SU-DHL-6 (cell line): Measurements from ENCODE around the gene DFFB.

Experiments used
- H2AFZ ChIP-seq: fragments of 200-600 bp; sonication (generic); 2 replicates; pipeline ENCODE4 v1.6.1; 2014; ENCODE audit warnings: low read depth, mild to moderate bottlenecking, moderate library complexity, mixed read lengths, antibody characterized with exemption, low read length; ENCODE audit not compliant: severe bottlenecking
- H3F3A ChIP-seq: fragments of 200-600 bp; shearing (Covaris generic); 2 replicates; pipeline ENCODE4 v1.6.0; 2016; ENCODE audit warnings: antibody characterized with exemption, mild to moderate bottlenecking; ENCODE audit not compliant: insufficient read depth
- H3K27ac ChIP-seq: fragments of 200-600 bp; sonication (generic); 2 replicates; pipeline ENCODE4 v1.5.1; 2016; ENCODE audit warnings: low read depth, mild to moderate bottlenecking, low read length, moderate library complexity, mixed read lengths
- H3K27me3 ChIP-seq: fragments of 200-600 bp; sonication (generic), shearing (Covaris generic); 2 replicates; pipeline ENCODE4 v1.6.0; 2014; ENCODE audit warnings: mild to moderate bottlenecking, low read length
- H3K36me3 ChIP-seq: fragments of 200-600 bp; sonication (generic); 2 replicates; pipeline ENCODE4 v1.6.1; 2014; ENCODE audit warnings: mild to moderate bottlenecking, low read length, mixed read lengths
- H3K4me2 ChIP-seq: fragments of 300-600, 200-600 bp; shearing (Covaris generic), sonication (generic); 2 replicates; pipeline ENCODE4 v1.6.0; 2014; ENCODE audit warnings: low read length, low read depth, mild to moderate bottlenecking; ENCODE audit not compliant: poor library complexity, severe bottlenecking
- H3K4me3 ChIP-seq: fragments of 200-600 bp; sonication (generic); 2 replicates; pipeline ENCODE4 v1.5.1; 2014; ENCODE audit warnings: antibody characterized with exemption, low read length, mild to moderate bottlenecking, mixed read lengths; ENCODE audit not compliant: insufficient read depth, poor library complexity, severe bottlenecking
- H3K79me2 ChIP-seq: fragments of 200-600 bp; sonication (generic); 2 replicates; pipeline ENCODE4 v1.6.1; 2014; ENCODE audit warnings: mild to moderate bottlenecking, low read length, moderate library complexity; ENCODE audit not compliant: insufficient read depth
- H3K9ac ChIP-seq: fragments of 200-600 bp; sonication (generic); 2 replicates; pipeline ENCODE4 v1.7.0; 2014; ENCODE audit warnings: mild to moderate bottlenecking, low read length
- H3K9me2 ChIP-seq: fragments of 200-600 bp; sonication (generic); replicated peaks from 2 replicates; pipeline ENCODE4 v1.6.1; 2014; ENCODE audit warnings: low read length; ENCODE audit not compliant: insufficient read depth
- H3K9me3 ChIP-seq: fragments of 200-600 bp; sonication (generic); 2 replicates; pipeline ENCODE4 v1.6.1; 2014; ENCODE audit warnings: low read length, mixed read lengths; ENCODE audit not compliant: insufficient read depth
- H4K20me1 ChIP-seq: fragments of 200-600 bp; sonication (generic); 2 replicates; pipeline ENCODE4 v1.6.1; 2014; ENCODE audit warnings: low read depth, mild to moderate bottlenecking, antibody characterized with exemption, low read length, moderate library complexity, mixed read lengths
- EZH2phosphoT487 ChIP-seq: fragments of 200-600 bp; sonication (generic), shearing (Covaris generic); conservative IDR thresholded peaks from 2 replicates; pipeline ENCODE4 v1.6.1; 2018; ENCODE audit warnings: mild to moderate bottlenecking, antibody characterized with exemption, low read length, moderate library complexity, mixed read lengths
- TF ChIP-seq, protein P1 (sequence below): fragments of 200-600 bp; sonication (generic); IDR thresholded peaks from one replicate; pipeline ENCODE4 v1.5.1; 2017; ENCODE audit warnings: antibody characterized with exemption, mild to moderate bottlenecking, low read length, moderate library complexity; ENCODE audit not compliant: insufficient read depth, poor library complexity, severe bottlenecking

Gene DFFB

DNA sequence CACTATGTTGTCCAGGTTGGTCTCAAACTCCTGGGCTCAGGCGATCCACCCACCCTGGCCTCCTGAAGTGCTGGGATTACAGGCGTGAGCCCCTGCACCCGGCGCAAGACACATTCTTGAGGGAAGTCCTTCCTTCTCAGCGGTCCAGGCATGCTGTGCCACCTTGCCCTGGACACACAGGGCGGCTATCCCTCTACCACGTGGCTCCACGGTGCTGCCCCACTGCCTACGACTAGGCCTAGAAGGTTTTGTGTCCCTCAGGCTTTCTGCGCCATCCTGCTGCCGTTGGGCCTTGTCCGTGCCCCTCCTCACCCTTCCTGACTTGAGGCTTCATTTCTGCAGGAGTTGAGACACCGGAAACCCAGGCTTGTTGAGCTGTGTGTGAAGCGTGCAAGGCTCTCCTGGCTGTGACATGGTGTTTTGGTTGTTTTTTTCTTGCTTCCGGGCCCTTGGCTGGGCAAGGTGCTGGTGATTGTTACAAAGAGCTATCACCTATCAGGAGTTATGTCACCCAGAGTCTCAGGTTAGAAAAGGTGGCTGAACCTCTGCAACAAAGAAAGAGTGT is 28.9 kb downstream of the DFFB start:
- H3K4me3 ChIP-seq: no peak overlapping the region
- no peak overlapping the region for H3K9ac ChIP-seq
- H3K27me3 ChIP-seq: no peaks in the 10 kb centered on the region
- H3K4me2 ChIP-seq: no peak overlapping the region
- no peaks in the 10 kb centered on the region for H3K9me3 ChIP-seq
- no peaks in the 10 kb centered on the region for H4K20me1 ChIP-seq
- no peaks in the 10 kb centered on the region for H3K9me2 ChIP-seq
- no peaks in the 10 kb centered on the region for H3K36me3 ChIP-seq
- no peak overlapping the region for H2AFZ ChIP-seq
- TF ChIP-seq, protein P1, sequence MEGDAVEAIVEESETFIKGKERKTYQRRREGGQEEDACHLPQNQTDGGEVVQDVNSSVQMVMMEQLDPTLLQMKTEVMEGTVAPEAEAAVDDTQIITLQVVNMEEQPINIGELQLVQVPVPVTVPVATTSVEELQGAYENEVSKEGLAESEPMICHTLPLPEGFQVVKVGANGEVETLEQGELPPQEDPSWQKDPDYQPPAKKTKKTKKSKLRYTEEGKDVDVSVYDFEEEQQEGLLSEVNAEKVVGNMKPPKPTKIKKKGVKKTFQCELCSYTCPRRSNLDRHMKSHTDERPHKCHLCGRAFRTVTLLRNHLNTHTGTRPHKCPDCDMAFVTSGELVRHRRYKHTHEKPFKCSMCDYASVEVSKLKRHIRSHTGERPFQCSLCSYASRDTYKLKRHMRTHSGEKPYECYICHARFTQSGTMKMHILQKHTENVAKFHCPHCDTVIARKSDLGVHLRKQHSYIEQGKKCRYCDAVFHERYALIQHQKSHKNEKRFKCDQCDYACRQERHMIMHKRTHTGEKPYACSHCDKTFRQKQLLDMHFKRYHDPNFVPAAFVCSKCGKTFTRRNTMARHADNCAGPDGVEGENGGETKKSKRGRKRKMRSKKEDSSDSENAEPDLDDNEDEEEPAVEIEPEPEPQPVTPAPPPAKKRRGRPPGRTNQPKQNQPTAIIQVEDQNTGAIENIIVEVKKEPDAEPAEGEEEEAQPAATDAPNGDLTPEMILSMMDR: no peak
- no peak for TF ChIP-seq EZH2phosphoT487
- no peak overlapping the region for H3K27ac ChIP-seq
- no peaks in the 10 kb centered on the region for H3F3A ChIP-seq
- no peaks in the 10 kb centered on the region for H3K79me2 ChIP-seq

- TF ChIP-seq EZH2phosphoT487: no peak
- TF ChIP-seq, protein P1: no peak
- Histone ChIP-seq H3K4me3 (no peak overlapping the region), H3K9ac (no peak overlapping the region), H3F3A (no peaks in the 10 kb centered on the region), H4K20me1 (no peaks in the 10 kb centered on the region), H3K27ac (no peak overlapping the region), H3K4me2 (no peak overlapping the region), H2AFZ (no peak overlapping the region), H3K79me2 (no peaks in the 10 kb centered on the region), H3K9me2 (no peaks in the 10 kb centered on the region), H3K9me3 (no peaks in the 10 kb centered on the region), H3K36me3 (no peaks in the 10 kb centered on the region), H3K27me3 (no peaks in the 10 kb centered on the region)
These were observed 29.4 kb downstream of the DFFB start for GRCh38 chr1:3886691-3887090.

GRCh38 chr1:3888301-3888700 is 31.0 kb downstream of the DFFB start:
- H3K4me3 ChIP-seq: no peak overlapping the region
- H3K27me3 ChIP-seq: no peaks in the 10 kb centered on the region
- H3K9me3 ChIP-seq: no peaks in the 10 kb centered on the region
- H3K36me3 ChIP-seq: no peaks in the 10 kb centered on the region
- H3K9me2 ChIP-seq: no peaks in the 10 kb centered on the region
- no peak overlapping the region for H2AFZ ChIP-seq
- no peaks in the 10 kb centered on the region for H3F3A ChIP-seq
- no peak overlapping the region for H3K9ac ChIP-seq
- no peaks in the 10 kb centered on the region for H4K20me1 ChIP-seq
- peaks cover 6% of the 10 kb centered on the region; the same call in 1 of the 2 replicates for H3K79me2 ChIP-seq
- H3K27ac ChIP-seq: no peak overlapping the region
- no peak for TF ChIP-seq EZH2phosphoT487
- TF ChIP-seq, protein P1: no peak
- no peak overlapping the region for H3K4me2 ChIP-seq
